HepG2 (cell line): ENCODE results near the gene PARP3. TPM values are rescaled to one million over a fixed set of nuclear protein-coding genes. Genes with fewer than 3 reads are reported as not detected.

Source experiments
- AKNA ChIP-seq: sonication (generic); formaldehyde crosslinking; IDR thresholded peaks from 2 replicates; pipeline ENCODE4 v1.4.0; 2020; ENCODE audit warnings: missing genetic modification reagents, borderline replicate concordance
- ARNT ChIP-seq: fragments of 450-650 bp; IDR thresholded peaks from 2 replicates; pipeline ENCODE4 v1.6.1; 2017
- ATAD3A ChIP-seq: sonication (generic); formaldehyde crosslinking; IDR thresholded peaks from 2 replicates; pipeline ENCODE4 v1.4.0; 2020; ENCODE audit warnings: missing genetic modification reagents
- FOXM1 ChIP-seq: sonication (generic); formaldehyde crosslinking; IDR thresholded peaks from 2 replicates; pipeline ENCODE4 v1.5.0; 2020; ENCODE audit warnings: missing genetic modification reagents
- GABPA ChIP-seq, 2 experiments: IDR thresholded peaks; 2 replicates each; pipeline ENCODE4 v1.6.1; 2011 to 2016; ENCODE audit warnings: low read depth in 2 of 2, low read length in 1 of 2, missing biosample characterization in 1 of 2, missing genetic modification characterization in 1 of 2
- HMG20A ChIP-seq: IDR thresholded peaks from 2 replicates; pipeline ENCODE4 v1.6.1; 2016; ENCODE audit warnings: borderline replicate concordance
- KDM4B ChIP-seq: sonication (generic); formaldehyde crosslinking; IDR thresholded peaks from 2 replicates; pipeline ENCODE4 v1.4.0; 2020; ENCODE audit warnings: missing genetic modification reagents
- NFKBIZ ChIP-seq: IDR thresholded peaks from 2 replicates; pipeline ENCODE4 v1.6.1; 2018; ENCODE audit warnings: missing genetic modification reagents, missing compliant biosample characterization
- NR2F2 ChIP-seq: IDR thresholded peaks from 2 replicates; pipeline ENCODE4 v1.6.1; 2012; ENCODE audit warnings: low read depth, inconsistent platforms, borderline replicate concordance
- POLR2AphosphoS5 ChIP-seq: IDR thresholded peaks from 2 replicates; pipeline ENCODE4 v1.6.1; 2012; ENCODE audit warnings: low read depth, low read length
- SMARCE1 ChIP-seq: fragments of 450-650 bp; IDR thresholded peaks from 2 replicates; pipeline ENCODE4 v1.6.1; 2017; ENCODE audit warnings: borderline replicate concordance
- SNAI1 ChIP-seq: sonication (generic); formaldehyde crosslinking; IDR thresholded peaks from 2 replicates; pipeline ENCODE4 v1.5.0; 2020; ENCODE audit warnings: mild to moderate bottlenecking, missing genetic modification reagents, borderline replicate concordance
- SOX13 ChIP-seq, 3 experiments: fragments of 450-650 bp in 1 of 3; sonication (generic) in 1 of 3; formaldehyde crosslinking in 1 of 3; IDR thresholded peaks in 2 of 3; conservative IDR thresholded peaks in 1 of 3; 2 replicates each; pipeline versions ENCODE4 v1.5.0 to v1.6.1; 2016 to 2020; ENCODE audit warnings: antibody characterized with exemption in 1 of 3, mild to moderate bottlenecking in 1 of 3, missing compliant biosample characterization in 1 of 3, missing genetic modification reagents in 1 of 3, moderate library complexity in 1 of 3
- SP4 ChIP-seq: sonication (generic); formaldehyde crosslinking; IDR thresholded peaks from 2 replicates; pipeline ENCODE4 v1.8.1; 2023; ENCODE audit warnings: mild to moderate bottlenecking, missing genetic modification reagents
- TCF12 ChIP-seq, 2 experiments: fragments of 450-650 bp in 1 of 2; sonication (generic) in 1 of 2; formaldehyde crosslinking in 1 of 2; IDR thresholded peaks; 2 replicates each; pipeline versions ENCODE4 v1.6.1 to v1.8.0; 2017 to 2022; ENCODE audit warnings: antibody characterized with exemption in 1 of 2, mild to moderate bottlenecking in 1 of 2, missing genetic modification reagents in 1 of 2, moderate library complexity in 1 of 2
- ZNF17 ChIP-seq: sonication (generic); formaldehyde crosslinking; IDR thresholded peaks from 2 replicates; pipeline ENCODE4 v1.5.0; 2020; ENCODE audit warnings: mild to moderate bottlenecking, missing genetic modification reagents
- ZNF337 ChIP-seq: sonication (generic); formaldehyde crosslinking; IDR thresholded peaks from 2 replicates; pipeline ENCODE4 v1.5.1; 2020; ENCODE audit warnings: missing genetic modification reagents, low read depth, mild to moderate bottlenecking, borderline replicate concordance
- ZNF34 ChIP-seq: sonication (generic); formaldehyde crosslinking; IDR thresholded peaks from 2 replicates; pipeline ENCODE4 v1.4.0; 2020; ENCODE audit warnings: mild to moderate bottlenecking, missing genetic modification reagents, borderline replicate concordance
- ZNF460 ChIP-seq: sonication (generic); formaldehyde crosslinking; IDR thresholded peaks from 2 replicates; pipeline ENCODE4 v1.5.1; 2020; ENCODE audit warnings: missing genetic modification reagents, mild to moderate bottlenecking, borderline replicate concordance
- ZNF496 ChIP-seq: sonication (generic); formaldehyde crosslinking; IDR thresholded peaks from 2 replicates; pipeline ENCODE4 v1.8.1; 2023; ENCODE audit warnings: mild to moderate bottlenecking, moderate library complexity, missing genetic modification reagents; ENCODE audit not compliant: insufficient replicate concordance
- ZNF761 ChIP-seq: sonication (generic); formaldehyde crosslinking; conservative IDR thresholded peaks from 2 replicates; pipeline ENCODE4 v1.4.0; 2020; ENCODE audit warnings: mild to moderate bottlenecking, missing genetic modification reagents
- ZNF777 ChIP-seq: sonication (generic); formaldehyde crosslinking; IDR thresholded peaks from 2 replicates; pipeline ENCODE4 v1.4.0; 2020; ENCODE audit warnings: missing genetic modification reagents
- ZNF850 ChIP-seq: sonication (generic); formaldehyde crosslinking; conservative IDR thresholded peaks from 2 replicates; pipeline ENCODE4 v1.9.0; 2021; ENCODE audit warnings: mild to moderate bottlenecking, missing genetic modification reagents
- ZSCAN31 ChIP-seq: sonication (generic); formaldehyde crosslinking; IDR thresholded peaks from 2 replicates; pipeline ENCODE4 v1.5.0; 2020; ENCODE audit warnings: low read depth, mild to moderate bottlenecking, missing genetic modification reagents
- polyA plus RNA-seq, 8 experiments: library from polyadenylated mRNA; depleted of rRNA in 3 of 8; stranded (reverse) in 7 of 8; unstranded in 1 of 8; fragments of >200 nt; fragmentation: Illumina TruSeq in 4 of 8; extraction: Trizol in 4 of 8; gene quantifications; 2 replicates each; pipeline versions ENCODE4 v1.2.1 to v1.2.3, GENCODE V29; 2011 to 2016; ENCODE audit warnings: low read depth in 4 of 8, missing spikeins in 1 of 8, mixed read lengths in 1 of 8; ENCODE audit not compliant: insufficient read depth in 1 of 8
- total RNA-seq, 5 experiments: library from RNA; depleted of rRNA; stranded (reverse); fragments of >200 nt; fragmentation: Illumina TruSeq; extraction: Trizol; gene quantifications; 2 replicates each; pipeline ENCODE4 v1.2.3, GENCODE V29; 2016; ENCODE audit warnings: low read depth in 1 of 5

Gene PARP3
- total and polyA plus RNA-seq, 2 of the 13 experiments (the other 11 are each of a cell fraction or from before 2014, with no cell fraction given): 11.2 to 21.5 TPM

GRCh38 chr3:51942603-51943450 is 664 bp downstream of the PARP3 start (continued):
- TF ChIP-seq NFKBIZ: no peak
- no peak for TF ChIP-seq SP4 (CRISPR knock-in tag)
- no peak for TF ChIP-seq ZNF777 (CRISPR knock-in tag)
- TF ChIP-seq HMG20A (CRISPR knock-in tag): no peak
- no peak for TF ChIP-seq ARNT
- no peak for TF ChIP-seq KDM4B (CRISPR knock-in tag)
- TF ChIP-seq POLR2AphosphoS5: peak; percentile 76
- no peak for TF ChIP-seq SMARCE1
- no peak for TF ChIP-seq ZNF496 (CRISPR knock-in tag)
- no peak for TF ChIP-seq ZNF460 (CRISPR knock-in tag)
- TF ChIP-seq TCF12 (IDR thresholded peaks at IDR 0.05): no peak
- peak; percentile 80; the same call in 1 of the 2 replicates for TF ChIP-seq TCF12 (CRISPR knock-in tag; IDR thresholded peaks at IDR 0.05)
- no peak for TF ChIP-seq ZNF17 (CRISPR knock-in tag)
- TF ChIP-seq ATAD3A (CRISPR knock-in tag): no peak
- TF ChIP-seq ZNF34 (CRISPR knock-in tag): no peak
- TF ChIP-seq AKNA (CRISPR knock-in tag): no peak
- TF ChIP-seq FOXM1 (CRISPR knock-in tag): no peak
- no peak for TF ChIP-seq ZNF850 (CRISPR knock-in tag)
- TF ChIP-seq GABPA (IDR thresholded peaks at IDR 0.05; ENCODE audit: low read depth, low read length): no peak
- peak; percentile 37; the same call in 1 of the 2 replicates for TF ChIP-seq GABPA (CRISPR knock-in tag; IDR thresholded peaks at IDR 0.05; ENCODE audit: low read depth)
- TF ChIP-seq ZSCAN31 (CRISPR knock-in tag): no peak
- TF ChIP-seq NR2F2: no peak
- TF ChIP-seq SOX13 (IDR thresholded peaks at IDR 0.05): no peak
- TF ChIP-seq SOX13 (CRISPR knock-in tag; conservative IDR thresholded peaks at IDR 0.05 in 1 of 2, IDR thresholded peaks at IDR 0.05 in 1 of 2): no peak
- no peak for TF ChIP-seq SNAI1
- TF ChIP-seq ZNF337: no peak
- TF ChIP-seq ZNF761 (CRISPR knock-in tag): no peak
